HK-2 (cell line): ENCODE results near the gene MITD1.
A peak's percentile ranks its signal among the peaks of the same experiment; 100 is the strongest.
"Not testable (repeated sequence)": the region's sequence is repeated elsewhere in the genome, so short reads cannot be mapped to it uniquely, and the experiment has no call there.

Experiments used
- DNase-seq: peaks from one replicate; pipeline ENCODE4 v3.0.0-alpha.2; 2018; ENCODE audit not compliant: unreplicated experiment

The MITD1 gene

DNA sequence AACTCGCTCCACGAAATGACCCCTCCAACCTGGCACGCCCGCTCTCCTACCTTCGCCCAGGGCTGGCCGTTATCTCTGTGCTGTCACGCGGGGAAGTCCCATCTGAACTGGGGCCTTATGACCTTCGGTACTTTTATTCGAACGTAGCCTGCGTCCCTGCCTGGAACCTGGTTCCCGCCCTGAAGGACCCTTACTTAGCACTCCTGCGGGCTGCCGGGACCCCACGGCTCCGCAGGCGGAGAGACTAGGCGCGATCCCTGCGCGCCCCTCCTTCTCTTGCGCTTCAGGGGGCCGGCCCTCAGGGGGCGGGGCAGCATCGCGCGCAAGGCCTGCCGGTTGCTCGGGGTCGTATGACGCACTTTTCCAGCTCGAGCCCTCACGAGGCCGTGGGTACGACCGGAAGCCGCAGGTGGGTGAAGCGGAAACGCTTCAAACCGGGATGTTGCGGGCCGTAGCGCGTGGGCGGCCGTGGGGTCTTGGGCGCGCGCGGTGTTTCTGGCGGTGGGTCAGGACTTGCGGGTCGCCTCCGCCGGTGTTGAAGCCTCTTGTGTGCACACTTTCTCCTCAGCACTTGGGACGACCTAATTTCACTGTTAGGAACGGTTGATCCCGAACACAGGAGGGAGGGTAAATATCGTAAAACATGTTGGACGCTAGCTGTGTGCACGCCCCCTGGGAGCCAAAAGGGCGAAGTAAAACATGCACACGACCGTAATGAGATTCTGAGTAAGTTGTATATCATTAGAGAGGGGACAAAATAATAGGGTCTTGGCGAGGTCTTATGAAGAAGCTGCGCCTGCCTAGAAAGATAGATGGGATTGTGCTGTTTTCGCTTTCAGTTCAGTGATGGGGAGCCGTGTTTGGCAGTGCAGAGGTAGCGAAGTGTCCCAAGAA lies 26.0 kb downstream of the MITD1 start, which contains the start of the genes LIPT1 and TSGA10:
Gene LIPT1, plus strand, starts transcription at position 325 of the 894 bp plus-strand sequence. CDS start 6,991 bp downstream, outside the sequence.
Gene TSGA10, minus strand, starts transcription at position 300 of the 894 bp plus-strand sequence. CDS start 45,503 bp downstream, outside the sequence.
- peak; percentile 87 for DNase-seq

DNA sequence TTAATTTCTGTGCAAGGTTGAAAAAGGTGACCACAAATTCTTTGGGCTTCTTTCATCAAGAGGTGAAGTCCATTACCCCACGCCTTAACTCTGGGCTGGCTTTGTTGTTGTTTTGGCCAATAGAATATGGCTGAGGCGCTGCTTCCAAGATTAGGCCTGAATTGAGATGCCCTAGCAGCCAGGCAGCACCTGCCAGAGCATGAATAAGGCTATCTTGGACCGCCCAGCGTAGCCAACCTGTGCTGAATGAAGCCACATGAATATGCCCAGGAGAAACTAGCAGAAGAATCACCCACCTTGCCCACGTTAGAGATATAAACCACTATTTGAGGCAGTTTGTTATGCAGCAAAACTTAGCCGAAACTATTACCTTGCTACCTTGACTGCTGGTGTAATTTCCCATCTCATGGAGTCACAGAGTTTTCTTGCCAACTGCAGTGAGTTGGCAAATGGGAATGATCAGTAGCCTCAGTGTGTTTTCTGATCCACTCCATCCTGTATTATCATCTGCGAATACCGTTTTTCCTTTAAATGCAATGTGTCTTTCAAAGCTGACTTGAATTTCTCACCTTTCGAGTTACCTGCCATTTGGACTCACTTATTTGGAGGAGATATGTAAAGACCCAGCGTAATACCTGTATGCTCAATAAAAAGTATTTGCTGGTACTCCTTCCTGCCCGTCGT lies 26.8 kb downstream of the MITD1 start:
- no peak for DNase-seq

DNA sequence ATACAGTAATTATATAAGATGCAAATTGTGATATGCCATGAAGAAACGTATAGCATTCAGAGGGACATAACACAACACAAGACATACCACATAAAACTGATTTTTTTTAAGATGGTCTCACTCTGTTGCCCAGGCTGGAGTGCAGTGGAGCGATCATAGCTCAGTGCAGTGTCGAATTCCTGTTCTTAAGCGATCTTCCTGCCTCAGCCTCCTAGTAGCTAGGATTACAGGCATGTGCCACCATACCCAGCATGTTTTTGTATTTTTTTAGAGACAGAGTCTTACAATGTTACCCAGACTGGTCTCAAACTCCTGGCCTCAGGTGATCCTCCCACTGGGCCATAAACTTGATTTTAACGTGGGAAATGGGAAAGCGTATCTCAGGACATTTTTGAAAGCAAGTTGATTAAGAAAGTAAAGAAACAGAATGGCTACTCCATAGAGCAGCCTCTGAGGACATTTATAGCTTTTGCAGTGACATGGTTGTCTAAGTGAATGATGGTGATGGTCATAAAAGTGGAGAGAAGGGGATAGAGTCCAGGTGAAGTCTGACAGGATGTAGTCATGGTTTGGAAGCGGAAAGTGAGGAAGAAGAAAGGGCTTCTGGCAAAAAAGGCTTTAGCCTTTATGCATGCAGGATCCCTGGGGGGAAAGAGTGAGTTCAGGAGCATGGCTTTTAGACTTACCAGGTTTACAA lies 28.5 kb downstream of the MITD1 start:
- DNase-seq: no peak

DNA sequence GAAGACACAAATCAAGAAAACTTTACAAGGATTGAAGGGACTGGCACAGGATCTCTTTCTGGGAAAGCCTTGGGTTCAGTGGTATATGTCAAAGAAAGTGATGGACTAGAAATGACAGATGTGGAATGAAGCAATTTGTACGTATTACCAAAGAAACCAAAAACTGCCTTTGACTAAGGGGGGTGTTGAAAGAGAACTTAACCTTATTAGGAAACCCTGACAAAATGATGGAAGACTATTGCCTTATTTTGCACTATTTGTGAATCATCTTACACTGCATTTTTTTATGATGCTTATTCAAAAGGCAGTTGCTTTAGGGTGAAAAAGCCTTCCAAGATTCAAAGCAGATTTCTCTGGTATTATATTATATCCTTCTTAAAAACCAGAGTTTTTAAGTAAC lies 30.2 kb downstream of the MITD1 start:
- DNase-seq: no peak

DNA sequence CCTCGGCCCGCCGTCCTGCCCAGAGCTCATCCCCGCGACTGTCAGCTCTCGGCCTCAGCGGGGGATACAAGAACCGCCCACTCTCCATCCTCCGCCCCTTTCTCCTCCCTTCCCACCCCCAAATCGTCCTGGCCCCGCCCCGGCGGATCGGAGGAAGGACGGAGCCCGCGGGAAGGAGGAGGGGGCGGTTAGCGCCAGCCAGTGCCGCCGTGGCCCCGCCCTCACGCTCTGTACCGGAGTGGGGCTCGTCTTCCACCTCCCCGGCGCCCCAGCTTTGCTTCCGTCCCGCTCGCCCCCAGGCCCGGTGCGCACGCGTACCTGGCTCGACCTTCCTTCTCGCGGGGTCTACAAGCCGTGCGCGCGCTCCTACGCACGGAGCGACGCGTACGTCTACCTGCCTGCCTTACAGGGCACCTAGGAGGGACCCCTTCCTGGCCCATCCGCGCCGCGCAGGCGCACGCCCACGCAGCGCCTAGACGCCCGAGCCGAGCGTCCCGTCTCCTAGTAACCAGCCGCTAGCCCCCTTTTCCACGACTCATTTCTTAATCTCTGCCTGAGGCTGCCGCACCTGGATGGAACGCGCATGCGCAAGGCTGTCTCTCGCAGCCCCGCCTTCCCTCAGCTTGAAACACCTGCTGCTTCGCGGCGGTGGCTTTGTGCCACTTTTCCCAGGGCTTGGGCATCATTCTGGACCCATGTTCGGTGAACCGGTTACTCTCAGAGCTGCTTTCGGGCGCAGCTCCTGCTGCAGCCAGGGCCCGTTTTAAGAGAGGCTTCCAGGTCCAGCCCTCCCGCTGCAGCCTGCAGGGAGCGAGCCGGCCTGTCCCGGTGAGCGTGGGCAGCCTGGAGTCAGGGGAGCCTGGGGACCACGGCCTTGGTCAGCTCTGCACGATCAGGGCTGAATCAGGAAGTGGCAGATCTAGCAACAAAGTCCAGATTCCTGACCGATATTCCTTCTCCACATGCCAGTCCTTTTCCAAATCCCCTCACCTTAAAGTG lies 39.4 kb downstream of the MITD1 start, which contains the start of gene C2orf15:
Gene C2orf15, plus strand, starts transcription at position 598 of the 999 bp plus-strand sequence. CDS start 8,852 bp downstream, outside the sequence.
- peak; percentile 97 for DNase-seq

DNA sequence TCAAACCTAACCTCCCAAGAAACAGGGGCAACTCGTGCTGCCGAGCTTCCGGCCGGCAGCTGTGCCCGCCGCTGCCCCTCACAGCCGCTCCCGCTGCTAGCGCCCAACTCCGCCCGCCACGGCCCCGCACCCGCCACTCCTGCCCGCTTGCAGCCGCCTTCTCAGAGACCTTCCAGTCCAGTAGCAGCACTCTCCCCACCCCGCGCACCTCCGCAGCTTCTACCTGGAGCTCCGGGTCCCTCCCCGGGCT lies 40.1 kb downstream of the MITD1 start:
- DNase-seq: no peak

DNA sequence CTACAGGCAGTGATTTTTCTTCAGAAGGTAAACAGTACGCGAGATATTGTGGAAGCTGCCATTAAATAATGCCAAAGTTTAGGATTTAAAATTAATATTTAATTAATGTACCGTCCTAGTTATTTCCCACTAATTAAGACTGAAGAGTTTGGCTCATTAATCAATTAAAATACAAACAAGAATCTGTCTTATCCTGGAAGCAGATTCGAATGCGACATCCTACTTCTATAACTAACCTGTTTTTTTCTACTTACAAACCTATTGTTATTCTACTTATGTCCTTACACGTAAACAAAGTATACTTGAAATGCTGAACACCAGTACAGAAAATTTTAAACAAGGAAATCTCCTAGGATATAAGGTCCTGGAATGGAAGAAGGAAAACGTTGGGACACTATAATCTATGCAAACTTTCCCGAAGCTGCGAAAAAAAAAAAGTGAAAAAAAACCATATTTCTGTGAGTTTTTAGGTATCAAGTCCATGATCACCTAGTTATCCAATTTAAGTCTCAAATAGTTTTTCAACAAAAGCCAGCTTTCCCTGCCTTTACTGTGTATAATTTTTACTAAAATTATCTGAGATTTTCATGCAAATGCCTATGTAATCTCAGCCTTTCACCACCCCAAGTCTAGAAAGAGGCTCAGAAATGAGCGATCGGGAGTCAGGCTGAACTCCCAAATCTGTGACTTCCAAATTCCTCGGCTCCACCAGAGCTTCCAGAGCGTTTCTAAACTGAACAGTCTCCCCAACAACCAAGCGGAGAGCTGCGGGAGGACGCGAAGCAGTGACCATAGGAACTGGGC lies 40.6 kb downstream of the MITD1 start:
- no peak for DNase-seq

DNA sequence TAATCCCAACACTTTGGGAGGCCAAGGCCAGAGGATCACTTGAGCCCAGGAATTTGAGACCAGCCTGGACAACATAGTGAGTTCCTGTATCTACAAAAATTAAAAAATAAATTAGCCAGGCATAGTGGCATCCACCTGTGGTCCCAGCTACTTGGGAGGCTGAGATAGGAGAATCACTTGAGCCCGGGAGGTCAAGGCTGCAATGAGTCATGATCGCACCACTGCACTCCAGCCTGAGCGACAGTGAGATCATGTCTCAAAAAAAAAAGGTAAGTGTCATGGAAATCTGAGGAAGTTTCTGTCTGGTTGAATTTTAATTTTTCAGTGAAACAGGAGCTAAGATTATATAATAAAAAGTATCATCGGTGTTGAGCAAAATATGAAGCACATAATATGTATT lies 41.9 kb downstream of the MITD1 start:
- DNase-seq: peak; percentile 27

DNA sequence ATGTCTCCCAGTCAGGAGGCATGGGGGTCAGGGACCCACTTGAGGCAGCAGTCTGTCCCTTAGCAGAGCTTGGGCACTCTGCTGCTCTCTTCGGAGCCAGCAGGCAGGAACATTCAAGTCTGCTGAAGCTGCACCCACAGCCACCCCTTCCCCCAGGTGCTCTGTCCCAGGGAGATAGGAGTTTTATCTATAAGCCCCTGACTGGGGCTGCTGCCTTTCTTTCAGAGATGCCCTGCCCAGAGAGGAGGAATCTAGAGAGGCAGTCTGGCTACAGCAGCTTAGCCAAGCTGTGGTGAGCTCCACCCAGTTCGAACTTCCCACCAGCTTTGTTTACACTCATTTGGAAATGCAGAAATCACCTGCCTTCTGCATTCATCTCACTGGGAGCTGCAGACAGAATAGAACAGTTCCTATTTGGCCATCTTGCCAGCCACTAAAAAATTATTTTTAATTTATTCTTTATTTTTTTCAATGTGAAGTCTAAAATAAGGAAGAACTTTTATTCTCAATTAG lies 45.8 kb downstream of the MITD1 start:
- not testable (repeated sequence) for DNase-seq

DNA sequence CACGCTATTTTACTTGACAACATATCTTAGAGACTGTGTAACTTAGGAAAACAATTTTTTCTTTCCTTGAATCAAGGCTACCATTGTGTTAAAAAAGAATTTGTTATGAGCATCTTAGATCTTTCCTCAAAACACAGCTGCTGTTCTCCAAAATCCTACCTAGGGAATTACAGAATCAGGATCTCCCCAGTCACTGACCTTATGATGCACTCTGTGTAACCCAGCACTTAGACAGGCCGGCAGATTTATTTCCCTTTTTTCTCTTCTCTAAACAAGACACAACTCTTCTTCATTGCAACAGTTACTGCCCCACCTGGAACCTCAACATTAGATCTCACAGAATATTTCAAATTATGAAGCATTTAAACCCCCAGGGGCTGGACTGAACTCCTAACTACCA lies 52.9 kb downstream of the MITD1 start:
- DNase-seq: no peak
